ENCODE data around the gene TNNI3K. TPM values are rescaled to one million over a fixed set of nuclear protein-coding genes. Genes with fewer than 3 reads are reported as not detected.
A peak's percentile ranks its signal among the peaks of the same experiment; 100 is the strongest.

Gene TNNI3K
- total RNA-seq = under 1 TPM; 0.37 to 0.59 TPM

GRCh38 chr1:74235153-74235552, at the start of gene TNNI3K:
Gene TNNI3K (plus strand): TSS chr1:74235387. CDS start chr1:74235452, 65 bp downstream.
- ChIA-PET CTCF (no interaction called here), POLR2A (no interaction called here)
- H3K27me3 Mint-ChIP-seq = no peaks in the 10 kb centered on the region
- no peaks in the 10 kb centered on the region for H3K4me1 Mint-ChIP-seq
- no peak within 1 kb of the TSS for H3K4me3 Mint-ChIP-seq
- peaks cover 5% of the 10 kb centered on the region for H3K9me3 Mint-ChIP-seq (ENCODE audit: low read depth)
- intact Hi-C loops (cut with DNase I, micrococcal nuclease) = no loop called here
- no peak within 1 kb of the TSS for H3K27ac Mint-ChIP-seq
- H3K36me3 Mint-ChIP-seq (ENCODE audit: low read depth) = no peaks in the 10 kb centered on the region
- no peak for ATAC-seq
- no peak for DNase-seq

- intact Hi-C loops (cut with DNase I, micrococcal nuclease) = no loop called here
- H3K4me3 Mint-ChIP-seq = no peak overlapping the region
- ChIA-PET CTCF (no interaction called here), POLR2A (no interaction called here)
- H3K4me1 Mint-ChIP-seq = peaks cover 7% of the 10 kb centered on the region
- H3K36me3 Mint-ChIP-seq (ENCODE audit: low read depth) = no peaks in the 10 kb centered on the region
- H3K27ac Mint-ChIP-seq = no peak overlapping the region
- no peak for ATAC-seq
- H3K27me3 Mint-ChIP-seq = no peaks in the 10 kb centered on the region
- no peak for DNase-seq
- peaks cover 5% of the 10 kb centered on the region for H3K9me3 Mint-ChIP-seq (ENCODE audit: low read depth)
Measured at GRCh38 chr1:74193908-74194307, 41.3 kb upstream of the TNNI3K start.

GRCh38 chr1:74195339-74195738, 39.8 kb upstream of the TNNI3K start:
- ChIA-PET POLR2A (no interaction called here), CTCF (no interaction called here)
- intact Hi-C loops (cut with DNase I, micrococcal nuclease) = loop anchor here in 1 of 2 experiments (5.0 kb wide), 1 partner anchor 1913 kb away; the partner anchor contains the start of gene NEGR1
- Mint-ChIP-seq H3K27me3 (no peaks in the 10 kb centered on the region), H3K4me3 (no peak overlapping the region), H3K4me1 (peaks cover 15% of the 10 kb centered on the region), H3K9me3 (ENCODE audit: low read depth) (peaks cover under 1% of the 10 kb centered on the region), H3K36me3 (ENCODE audit: low read depth) (peaks cover 2% of the 10 kb centered on the region), H3K27ac (no peak overlapping the region)
- DNase-seq (no peak), ATAC-seq (no peak)

GRCh38 chr1:74197255-74197654, 37.9 kb upstream of the TNNI3K start:
- H3K4me1 Mint-ChIP-seq = peaks cover 15% of the 10 kb centered on the region
- DNase-seq (no peak), ATAC-seq (no peak)
- POLR2A ChIA-PET = no interaction called here
- CTCF ChIA-PET = no interaction called here
- intact Hi-C loops (cut with DNase I, micrococcal nuclease) = loop anchor here in 1 of 2 experiments (5.0 kb wide), 1 partner anchor 1915 kb away; the partner anchor contains the start of gene NEGR1
- H3K9me3 Mint-ChIP-seq (ENCODE audit: low read depth) = no peaks in the 10 kb centered on the region
- peak overlapping the region; percentile 95 for H3K27ac Mint-ChIP-seq
- H3K36me3 Mint-ChIP-seq (ENCODE audit: low read depth) = peaks cover 9% of the 10 kb centered on the region
- H3K4me3 Mint-ChIP-seq = peak overlapping the region; percentile 85
- H3K27me3 Mint-ChIP-seq = no peaks in the 10 kb centered on the region

- peak; percentile 97 for DNase-seq
- H3K36me3 Mint-ChIP-seq (ENCODE audit: low read depth) = peaks cover 9% of the 10 kb centered on the region
- H3K4me1 Mint-ChIP-seq = peaks cover 15% of the 10 kb centered on the region
- H3K9me3 Mint-ChIP-seq (ENCODE audit: low read depth) = no peaks in the 10 kb centered on the region
- intact Hi-C loops (cut with DNase I, micrococcal nuclease) = loop anchor here (1.0 to 5.0 kb wide), 3 partner anchors 535 to 1916 kb away; partner anchors contain the start of genes CRYZ (in 2 of the 2), TYW3 (in 2 of the 2), ACADM (in 1 of the 2) and NEGR1 (in 1 of the 2)
- peak within 1 kb of the TSS; percentile 85 for H3K4me3 Mint-ChIP-seq
- peak; percentile 96 for ATAC-seq
- ChIA-PET CTCF (no interaction called here), POLR2A (no interaction called here)
- peak within 1 kb of the TSS; percentile 95 for H3K27ac Mint-ChIP-seq
- H3K27me3 Mint-ChIP-seq = no peaks in the 10 kb centered on the region
Measured at GRCh38 chr1:74197657-74198552, 37.3 kb upstream of the TNNI3K start, which contains the start of the genes FPGT and LRRIQ3. Gene FPGT (plus strand): TSS chr1:74198242. CDS start chr1:74198279, 37 bp downstream. Gene LRRIQ3 (minus strand): TSS chr1:74198176. CDS start chr1:74183684, 14,492 bp downstream.

GRCh38 chr1:74199504-74199903, 35.7 kb upstream of the TNNI3K start:
- ChIA-PET POLR2A (no interaction called here), CTCF (interaction anchor here (0.6 kb wide), 1 partner anchor 93 kb away, joined by 3 read pairs; no protein-coding TSS in a partner anchor)
- intact Hi-C loops (cut with DNase I, micrococcal nuclease) = loop anchor here (2.0 to 5.0 kb wide), 2 partner anchors 533 to 1917 kb away; partner anchors contain the start of genes CRYZ (in 2 of the 2), TYW3 (in 2 of the 2) and NEGR1 (in 1 of the 2)
- Mint-ChIP-seq H3K36me3 (ENCODE audit: low read depth) (peaks cover 11% of the 10 kb centered on the region), H3K27me3 (no peaks in the 10 kb centered on the region), H3K27ac (no peak overlapping the region), H3K9me3 (ENCODE audit: low read depth) (no peaks in the 10 kb centered on the region), H3K4me3 (peak overlapping the region; percentile 85), H3K4me1 (peaks cover 15% of the 10 kb centered on the region)
- ATAC-seq (no peak), DNase-seq (no peak)

- intact Hi-C loops (cut with DNase I, micrococcal nuclease) = no loop called here
- POLR2A ChIA-PET = interaction anchor here (0.6 kb wide), 1 partner anchor 1451 kb away, joined by 5 read pairs; no protein-coding TSS in a partner anchor
- H3K27me3 Mint-ChIP-seq = no peaks in the 10 kb centered on the region
- no peaks in the 10 kb centered on the region for H3K4me1 Mint-ChIP-seq
- no peaks in the 10 kb centered on the region for H3K9me3 Mint-ChIP-seq (ENCODE audit: low read depth)
- H3K4me3 Mint-ChIP-seq = no peak overlapping the region
- ATAC-seq (no peak), DNase-seq (no peak)
- H3K36me3 Mint-ChIP-seq (ENCODE audit: low read depth) = peaks cover 19% of the 10 kb centered on the region
- CTCF ChIA-PET = interaction anchor here (0.9 kb wide), 1 partner anchor 12 kb away, joined by 3 read pairs; no protein-coding TSS in a partner anchor
- H3K27ac Mint-ChIP-seq = no peak overlapping the region
Measured at GRCh38 chr1:74205266-74205665, 29.9 kb upstream of the TNNI3K start.

- Mint-ChIP-seq H3K27ac (no peak overlapping the region), H3K27me3 (no peaks in the 10 kb centered on the region), H3K9me3 (ENCODE audit: low read depth) (no peaks in the 10 kb centered on the region), H3K4me1 (no peaks in the 10 kb centered on the region), H3K4me3 (no peak overlapping the region), H3K36me3 (ENCODE audit: low read depth) (peaks cover 5% of the 10 kb centered on the region)
- POLR2A ChIA-PET = no interaction called here
- CTCF ChIA-PET = no interaction called here
- ATAC-seq = no peak
- intact Hi-C loops (cut with DNase I, micrococcal nuclease) = no loop called here
- DNase-seq = no peak
Measured at GRCh38 chr1:74215229-74215628, 20.0 kb upstream of the TNNI3K start.

- no peak for ATAC-seq
- intact Hi-C loops (cut with DNase I, micrococcal nuclease) = no loop called here
- POLR2A ChIA-PET = no interaction called here
- CTCF ChIA-PET = interaction anchor here (0.6 kb wide), 1 partner anchor 109 kb away, joined by 3 read pairs; no protein-coding TSS in a partner anchor
- no peak for DNase-seq
- H3K27ac Mint-ChIP-seq = no peak overlapping the region
- H3K27me3 Mint-ChIP-seq = no peaks in the 10 kb centered on the region
- H3K4me1 Mint-ChIP-seq = no peaks in the 10 kb centered on the region
- H3K4me3 Mint-ChIP-seq = no peak overlapping the region
- H3K36me3 Mint-ChIP-seq (ENCODE audit: low read depth) = peaks cover 4% of the 10 kb centered on the region
- H3K9me3 Mint-ChIP-seq (ENCODE audit: low read depth) = peaks cover 33% of the 10 kb centered on the region
Measured at GRCh38 chr1:74222701-74223100, 12.5 kb upstream of the TNNI3K start.

GRCh38 chr1:74223453-74223852, 11.7 kb upstream of the TNNI3K start:
- ChIA-PET POLR2A (no interaction called here), CTCF (no interaction called here)
- Mint-ChIP-seq H3K4me1 (no peaks in the 10 kb centered on the region), H3K27me3 (no peaks in the 10 kb centered on the region), H3K4me3 (no peak overlapping the region), H3K36me3 (ENCODE audit: low read depth) (peaks cover 4% of the 10 kb centered on the region), H3K27ac (no peak overlapping the region), H3K9me3 (ENCODE audit: low read depth) (peaks cover 33% of the 10 kb centered on the region)
- DNase-seq = no peak
- ATAC-seq = no peak
- intact Hi-C loops (cut with DNase I, micrococcal nuclease) = no loop called here

GRCh38 chr1:74236440-74236839, 1.3 kb downstream of the TNNI3K start:
- ATAC-seq = no peak
- intact Hi-C loops (cut with DNase I, micrococcal nuclease) = no loop called here
- ChIA-PET POLR2A (no interaction called here), CTCF (interaction anchor here (0.6 to 1.9 kb wide), 2 partner anchors 11 to 60 kb away, joined by 3 to 4 read pairs; no protein-coding TSS in a partner anchor)
- Mint-ChIP-seq H3K27ac (no peak overlapping the region), H3K4me3 (no peak overlapping the region), H3K27me3 (no peaks in the 10 kb centered on the region), H3K9me3 (ENCODE audit: low read depth) (peaks cover 5% of the 10 kb centered on the region), H3K4me1 (no peaks in the 10 kb centered on the region), H3K36me3 (ENCODE audit: low read depth) (no peaks in the 10 kb centered on the region)
- DNase-seq = no peak
